HTR-8/SVneo (cell line): ENCODE data around the gene SPAAR.

Experiments used
- DNase-seq: peaks from one replicate; pipeline ENCODE4 v3.0.0; 2011; ENCODE audit warnings: low spot score, mixed read lengths; ENCODE audit not compliant: insufficient read length
- FAIRE-seq: peaks from 2 replicates; lab custom pipeline; 2011; peaks lifted over from hg19 to GRCh38; lab: Jason Lieb, UNC

The SPAAR gene

DNA sequence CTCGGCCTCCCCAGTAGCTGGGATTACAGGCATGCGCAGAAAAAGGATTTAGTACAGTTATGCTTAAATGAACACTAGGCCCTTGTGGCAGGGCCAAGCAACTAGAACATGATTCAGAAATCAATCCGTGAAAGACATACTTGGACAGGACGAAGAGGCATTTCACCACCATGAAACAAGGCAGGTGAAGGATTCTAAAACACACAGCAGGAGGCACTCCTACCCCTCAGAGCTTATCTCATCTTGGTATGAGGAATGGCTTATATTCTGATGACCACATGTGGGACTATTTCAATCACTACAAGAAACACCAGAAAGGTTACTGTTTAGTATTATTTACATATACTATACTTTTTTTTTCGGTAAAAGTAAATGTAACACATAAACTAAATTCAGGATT lies 33.0 kb downstream of the SPAAR start:
- no peak for FAIRE-seq
- DNase-seq = no peak

DNA sequence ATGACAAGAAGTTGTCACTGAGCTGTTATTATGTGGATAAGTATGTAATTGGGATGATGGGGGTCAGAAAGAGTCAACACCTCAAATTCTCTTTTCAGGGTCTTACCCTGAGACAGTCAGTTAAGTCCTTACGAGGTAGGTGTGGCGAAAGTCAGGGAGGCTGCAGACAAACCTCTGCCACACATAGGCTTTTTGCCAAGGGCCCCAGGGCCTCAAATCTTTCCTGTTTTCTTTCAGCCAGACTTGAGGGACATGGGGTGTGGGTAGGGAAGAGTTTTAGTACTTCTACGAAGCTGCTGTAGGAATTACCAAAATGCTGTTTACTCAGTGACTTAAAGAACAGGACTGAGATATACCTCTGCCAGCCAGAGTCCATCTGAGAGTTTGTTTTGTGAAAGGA lies 34.9 kb downstream of the SPAAR start:
- FAIRE-seq = no peak

DNA sequence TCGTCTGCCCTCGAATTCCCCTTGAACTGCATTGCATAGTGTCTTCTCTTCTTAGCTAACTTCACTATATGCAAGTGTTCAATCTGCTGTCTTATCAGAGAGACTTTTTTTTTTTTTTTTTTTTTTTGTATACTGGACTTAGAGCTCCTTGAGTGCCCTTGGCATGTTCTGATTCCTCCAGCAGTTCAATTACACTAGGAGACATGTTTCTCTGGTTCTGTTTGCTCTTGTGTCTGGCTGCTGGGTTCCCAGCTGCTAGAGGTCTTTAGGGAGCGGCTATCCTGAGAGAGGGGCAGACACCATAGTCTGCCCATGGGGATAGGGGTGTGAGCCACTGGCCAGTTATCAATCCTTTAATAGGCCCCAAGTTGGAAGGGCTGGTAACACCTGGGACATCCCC lies 35.6 kb downstream of the SPAAR start:
- DNase-seq (no peak), FAIRE-seq (no peak)

More for the DNA sequence above, 34.9 kb downstream of the SPAAR start:
- no peak for DNase-seq

DNA sequence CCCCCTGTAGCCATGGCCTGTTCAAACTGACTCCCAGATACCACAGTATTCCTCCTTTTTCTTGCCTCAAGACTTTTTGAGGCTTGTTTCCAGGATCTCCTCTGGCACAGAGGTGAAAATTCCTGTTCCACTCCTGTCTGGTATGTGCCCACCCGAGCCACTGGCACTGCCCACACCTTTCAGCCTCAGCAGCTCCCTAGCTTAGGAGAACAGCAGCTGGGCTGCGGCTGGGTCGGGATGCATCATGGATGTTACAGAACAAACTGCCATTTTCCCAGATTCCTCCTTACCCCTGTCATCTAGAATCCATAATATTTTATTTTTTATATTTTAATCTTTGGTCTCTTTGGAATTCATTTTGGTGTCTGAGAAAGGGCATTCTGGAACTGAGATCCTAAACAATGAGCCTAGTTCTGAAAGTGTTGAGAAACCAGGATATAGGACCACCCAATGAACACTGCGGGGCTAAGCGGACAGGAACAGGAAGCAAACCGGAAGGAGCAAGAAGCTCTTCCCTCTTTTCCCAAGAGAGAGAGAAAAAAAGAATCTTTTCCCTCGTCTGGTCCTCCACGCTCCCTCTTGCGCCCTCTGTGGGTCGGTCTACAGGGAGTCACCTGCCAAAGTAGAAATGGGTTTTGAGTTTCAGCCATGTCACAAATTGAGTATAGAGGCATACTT lies 36.2 kb downstream of the SPAAR start:
- FAIRE-seq (no peak), DNase-seq (peak; percentile 74)

DNA sequence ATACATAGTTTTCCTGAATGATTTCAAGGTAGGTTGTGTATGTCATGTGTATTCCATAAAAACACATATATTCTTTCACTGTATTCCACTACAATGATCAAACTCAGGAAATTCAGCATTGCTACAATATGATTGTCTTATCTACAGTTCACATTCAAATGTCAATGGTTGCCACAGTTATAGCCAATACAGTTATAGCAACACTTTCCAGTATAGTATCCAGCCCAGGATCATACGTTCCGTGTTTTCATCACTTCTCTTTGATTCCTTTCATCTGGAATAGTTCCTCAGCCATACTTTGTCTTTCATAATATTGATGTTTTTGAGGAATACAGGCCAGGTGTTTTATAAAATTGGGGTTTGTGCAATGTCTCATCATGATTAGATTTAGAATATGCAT lies 39.2 kb downstream of the SPAAR start:
- DNase-seq = no peak
- FAIRE-seq = no peak

DNA sequence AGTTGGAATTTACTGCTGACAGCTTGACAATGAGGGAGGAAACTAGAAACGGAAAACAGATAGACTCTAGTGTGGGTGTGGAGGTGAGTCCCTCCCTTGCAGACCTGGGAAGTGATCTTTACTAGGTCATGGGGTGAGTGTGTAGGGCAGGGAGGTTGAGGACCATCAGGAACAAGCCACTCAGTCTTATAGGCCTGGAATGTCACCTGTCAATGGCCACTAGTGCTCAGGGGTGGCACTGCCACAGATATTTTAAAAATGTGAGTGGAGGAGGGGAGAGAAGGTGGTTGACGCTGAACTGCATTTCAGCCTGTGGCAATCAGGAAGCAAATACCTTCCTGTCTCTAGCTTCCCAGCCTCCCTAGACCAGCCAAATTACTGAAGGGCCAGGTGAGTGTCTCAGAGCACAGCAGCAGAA lies 39.6 kb downstream of the SPAAR start:
- FAIRE-seq (no peak), DNase-seq (no peak)

DNA sequence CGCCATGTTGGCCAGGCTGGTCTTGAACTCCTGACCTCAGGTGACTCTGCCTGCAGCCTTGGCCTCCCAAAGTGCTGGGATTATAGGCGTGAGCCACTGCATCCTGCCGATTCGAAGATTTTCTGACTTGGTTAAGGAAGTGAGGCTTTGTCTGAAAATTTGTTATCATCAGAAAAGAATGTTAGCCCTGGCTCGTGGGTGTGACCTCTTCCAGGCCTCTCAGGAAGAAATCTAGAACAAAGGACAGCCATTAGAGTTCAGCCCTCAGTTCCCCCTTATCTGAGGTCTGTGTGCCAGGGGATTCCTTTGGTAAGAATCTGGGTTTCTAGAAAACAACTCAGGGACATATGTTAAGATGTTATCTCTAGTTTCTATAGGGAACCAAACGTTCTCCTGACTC lies 42.4 kb downstream of the SPAAR start:
- no peak for DNase-seq
- FAIRE-seq = no peak

DNA sequence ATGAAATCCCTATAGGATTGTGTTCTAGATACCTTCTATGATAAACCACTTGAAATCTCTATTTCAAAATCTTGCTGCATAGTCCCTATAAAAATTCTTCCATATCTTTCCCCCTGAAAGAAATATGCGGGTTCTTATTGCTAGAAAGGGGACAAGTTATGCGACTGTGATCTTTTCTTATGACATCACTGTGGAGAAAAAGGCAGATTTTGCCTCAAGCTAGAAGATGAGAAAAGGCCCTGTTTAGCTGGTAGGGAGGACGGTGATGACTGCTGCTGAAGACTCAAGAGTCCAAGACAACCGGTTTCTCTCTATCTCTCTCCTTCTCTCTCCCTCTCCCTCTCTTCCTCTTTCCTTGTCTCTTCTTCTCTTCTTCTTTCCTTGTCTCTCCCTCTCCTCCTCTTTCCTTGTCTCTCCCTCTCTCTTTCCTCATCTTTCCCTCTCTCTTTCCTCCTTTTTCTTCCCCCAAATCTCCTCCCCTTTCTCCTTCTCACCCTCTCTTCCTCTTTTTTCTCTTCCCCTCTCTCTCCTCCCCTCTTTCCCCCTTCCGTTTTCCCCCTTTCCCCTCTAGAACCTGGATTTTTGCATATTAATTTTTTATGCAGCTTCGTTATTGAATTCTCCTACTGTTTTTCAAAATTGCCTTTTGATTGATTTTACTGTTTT lies 43.4 kb downstream of the SPAAR start:
- FAIRE-seq (no peak), DNase-seq (no peak)

DNA sequence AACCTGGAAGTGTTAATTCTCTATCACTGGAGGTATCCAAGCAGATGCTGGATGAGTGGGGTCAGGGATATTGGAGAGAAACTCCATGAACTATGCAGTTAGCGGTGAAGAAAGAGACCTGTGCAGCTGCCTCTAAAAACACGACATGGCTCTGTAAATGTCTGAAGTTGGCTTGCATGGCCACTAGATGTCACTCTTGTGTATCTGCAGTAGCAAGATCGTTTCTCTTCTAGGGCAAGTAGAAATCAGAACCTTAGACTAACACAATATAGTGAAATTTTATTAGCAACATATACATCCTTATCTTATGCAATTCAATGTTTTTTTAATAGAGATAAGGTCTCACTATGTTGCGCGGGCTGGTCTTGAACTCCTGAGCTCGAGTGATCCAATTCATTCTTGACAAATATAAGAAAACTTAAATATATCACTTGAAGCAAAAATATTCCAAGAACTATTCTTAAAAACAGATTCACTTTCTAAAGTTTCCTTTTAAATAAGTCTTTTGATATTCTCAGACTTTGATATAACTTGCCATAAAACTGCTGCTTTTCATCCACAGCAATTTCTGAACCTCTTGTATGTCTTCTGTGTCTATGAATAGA lies 45.8 kb downstream of the SPAAR start:
- FAIRE-seq (no peak), DNase-seq (peak; percentile 51)

DNA sequence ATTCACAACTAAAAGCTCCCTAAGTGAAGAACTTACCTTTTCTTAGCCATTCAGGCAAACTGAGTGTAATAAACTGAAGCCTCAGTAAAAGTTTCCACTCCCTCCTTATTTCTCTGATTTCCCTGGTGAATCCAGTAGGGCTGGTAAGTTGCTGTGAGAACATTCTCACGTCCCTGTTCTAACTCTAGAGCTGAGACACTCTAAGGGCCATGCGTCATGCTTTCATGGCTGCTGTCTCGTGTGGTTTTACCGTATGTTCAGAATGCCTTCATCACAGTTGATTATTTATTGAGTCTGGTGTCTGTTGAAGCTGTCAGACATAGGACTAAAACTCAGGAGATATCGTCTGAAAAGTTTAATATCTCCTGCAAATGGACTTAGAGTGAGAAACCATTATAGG lies 47.4 kb downstream of the SPAAR start:
- no peak for DNase-seq
- no peak for FAIRE-seq

DNA sequence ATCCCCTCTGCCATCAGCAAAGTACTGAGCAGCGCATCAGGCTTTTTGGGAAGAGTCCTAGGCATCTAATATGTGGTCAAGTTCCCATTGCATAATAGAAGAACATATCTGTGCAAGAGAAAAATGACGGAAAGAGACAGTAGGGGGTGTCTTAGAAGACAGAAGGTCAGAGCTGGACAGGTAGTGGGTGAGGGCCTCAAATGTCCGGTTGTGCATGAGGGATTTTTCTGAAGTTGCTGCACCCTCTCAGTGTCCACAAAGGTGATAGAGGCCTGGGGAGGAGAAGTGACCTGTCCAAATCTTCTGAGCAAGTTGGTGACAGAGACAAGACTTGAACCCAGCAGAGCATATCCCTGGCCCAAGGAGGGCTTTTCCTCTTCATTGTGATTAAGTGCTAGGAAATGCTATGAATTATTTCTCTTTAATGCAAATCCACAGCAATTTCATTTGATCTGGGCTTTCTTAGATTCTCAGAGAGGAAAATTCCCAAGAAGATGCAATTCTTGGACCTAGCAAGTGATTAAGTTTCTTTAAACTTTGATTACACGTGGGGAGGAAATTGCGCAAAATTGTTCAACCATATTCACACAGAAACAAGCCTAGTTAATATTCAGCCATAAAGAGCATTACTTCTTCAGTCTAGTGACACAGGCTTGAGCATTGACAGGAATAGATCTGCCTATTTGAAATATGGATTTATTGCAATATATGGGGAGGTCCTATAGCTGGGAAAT lies 49.0 kb downstream of the SPAAR start, which contains the start of gene OR2S2:
Gene OR2S2, minus strand, starts transcription at position 51 of the 734 bp plus-strand sequence. CDS start 56 bp downstream, outside the sequence.
- FAIRE-seq (no peak), DNase-seq (no peak)

DNA sequence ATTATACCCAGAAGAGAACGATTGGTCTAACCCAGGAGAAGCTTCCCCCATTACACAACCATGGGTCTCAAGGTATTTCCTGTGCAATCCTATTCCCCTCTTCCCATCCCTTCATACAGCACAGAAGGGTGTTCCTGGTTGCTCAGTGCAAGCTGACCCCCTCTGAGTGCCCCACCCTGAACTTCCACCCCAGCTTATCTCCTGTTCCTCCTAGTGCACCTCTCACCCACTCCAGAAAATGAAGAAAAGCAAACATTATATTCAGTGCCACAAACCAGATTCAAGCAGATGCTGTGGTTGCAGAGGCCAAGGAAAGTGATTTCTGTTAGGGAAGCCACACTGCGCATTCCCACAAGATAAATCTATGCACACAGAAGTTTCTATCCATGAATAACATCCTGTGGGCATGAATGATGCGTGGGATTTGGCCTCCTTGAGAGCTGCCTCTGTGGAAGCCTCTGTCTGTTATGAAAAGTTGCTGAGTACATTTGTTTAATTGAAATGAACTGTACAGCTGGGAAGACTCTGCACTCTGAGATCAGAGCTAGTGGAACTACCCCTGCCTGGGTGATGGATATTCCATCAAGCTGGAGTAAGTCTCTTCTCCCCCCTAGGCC lies 50.9 kb downstream of the SPAAR start:
- DNase-seq = no peak
- FAIRE-seq = no peak
